Measurements from ENCODE around the gene DNAI2. TPM values are rescaled to one million over a fixed set of nuclear protein-coding genes. Genes with fewer than 3 reads are reported as not detected.

DNAI2 gene
- total RNA-seq, 1 donor from 2014 or later: 0.18 TPM

GRCh38 chr17:74237321-74237720 is 36.7 kb upstream of the DNAI2 start:
- Mint-ChIP-seq H3K36me3 (ENCODE audit: low read depth) (no peaks in the 10 kb centered on the region), H3K4me3 (no peak overlapping the region), H3K27me3 (ENCODE audit: insufficient read depth) (no peaks in the 10 kb centered on the region), H3K4me1 (ENCODE audit: low read depth) (peaks cover 6% of the 10 kb centered on the region), H3K27ac (no peak overlapping the region), H3K9me3 (no peaks in the 10 kb centered on the region)
- no peak for DNase-seq (ENCODE audit: low spot score)
- intact Hi-C loops (cut with micrococcal nuclease): no loop called here

GRCh38 chr17:74239172-74239571 is 34.9 kb upstream of the DNAI2 start:
- Mint-ChIP-seq H3K4me1 (ENCODE audit: low read depth) (peaks cover 6% of the 10 kb centered on the region), H3K4me3 (no peak overlapping the region), H3K9me3 (no peaks in the 10 kb centered on the region), H3K27me3 (ENCODE audit: insufficient read depth) (no peaks in the 10 kb centered on the region), H3K27ac (no peak overlapping the region), H3K36me3 (ENCODE audit: low read depth) (no peaks in the 10 kb centered on the region)
- no peak for DNase-seq (ENCODE audit: low spot score)
- intact Hi-C loops (cut with micrococcal nuclease): no loop called here

GRCh38 chr17:74240618-74241205 is 33.3 kb upstream of the DNAI2 start:
- Mint-ChIP-seq H3K27ac (no peak overlapping the region), H3K4me1 (ENCODE audit: low read depth) (no peaks in the 10 kb centered on the region), H3K27me3 (ENCODE audit: insufficient read depth) (no peaks in the 10 kb centered on the region), H3K4me3 (no peak overlapping the region), H3K9me3 (no peaks in the 10 kb centered on the region), H3K36me3 (ENCODE audit: low read depth) (no peaks in the 10 kb centered on the region)
- no peak for DNase-seq (ENCODE audit: low spot score)
- intact Hi-C loops (cut with micrococcal nuclease): no loop called here

DNA sequence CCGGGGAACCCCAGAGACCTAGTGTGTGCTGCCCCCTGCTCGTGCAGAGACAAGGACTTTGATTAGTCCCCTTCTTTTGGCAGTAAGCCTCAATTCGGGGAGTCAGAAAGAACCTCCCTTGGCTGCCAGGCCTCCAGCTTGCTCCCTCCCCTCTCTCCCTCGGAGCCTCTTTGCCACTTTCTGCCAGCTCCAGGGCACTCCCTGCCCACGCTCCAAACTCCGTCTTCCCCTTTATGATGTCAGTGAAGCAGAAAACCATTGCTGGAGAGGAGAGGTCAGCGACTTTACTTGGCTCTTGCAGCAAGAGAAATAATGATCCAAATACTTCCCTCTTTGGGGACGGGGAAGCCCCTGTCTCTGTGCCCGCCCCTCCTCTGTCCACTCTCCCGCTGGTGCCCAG is 32.6 kb upstream of the DNAI2 start:
- Mint-ChIP-seq H3K4me1 (ENCODE audit: low read depth) (no peaks in the 10 kb centered on the region), H3K9me3 (no peaks in the 10 kb centered on the region), H3K36me3 (ENCODE audit: low read depth) (peaks cover under 1% of the 10 kb centered on the region)

DNA sequence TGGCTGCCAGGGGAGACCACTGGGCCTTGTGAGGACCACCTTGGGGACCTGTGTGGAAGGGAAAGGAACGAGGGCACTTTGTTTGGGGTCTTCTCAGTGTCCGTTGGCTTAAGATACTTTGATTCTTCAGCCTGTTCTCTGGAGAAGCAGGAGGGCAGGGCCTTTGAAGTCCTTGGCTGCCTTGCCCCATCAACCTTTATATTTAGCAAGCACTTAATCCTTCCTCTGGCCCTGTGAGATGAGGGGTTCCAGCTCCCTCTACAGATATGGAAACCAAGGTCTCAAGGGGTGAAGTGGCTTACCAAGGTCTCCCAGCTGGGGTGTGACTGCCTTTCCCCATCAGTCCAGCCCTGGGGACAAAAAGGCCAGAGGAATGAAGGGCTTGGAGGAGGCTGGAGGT is 32.2 kb upstream of the DNAI2 start:
- H3K9me3 Mint-ChIP-seq: no peaks in the 10 kb centered on the region
- no peak overlapping the region for H3K27ac Mint-ChIP-seq
- H3K27me3 Mint-ChIP-seq (ENCODE audit: insufficient read depth): no peaks in the 10 kb centered on the region
- H3K4me3 Mint-ChIP-seq: no peak overlapping the region
- H3K36me3 Mint-ChIP-seq (ENCODE audit: low read depth): peaks cover 2% of the 10 kb centered on the region
- no peak for DNase-seq (ENCODE audit: low spot score)
- intact Hi-C loops (cut with micrococcal nuclease): no loop called here
- H3K4me1 Mint-ChIP-seq (ENCODE audit: low read depth): no peaks in the 10 kb centered on the region

More for the DNA sequence above, 32.6 kb upstream of the DNAI2 start:
- Mint-ChIP-seq H3K4me3 (no peak overlapping the region), H3K27ac (no peak overlapping the region), H3K27me3 (ENCODE audit: insufficient read depth) (no peaks in the 10 kb centered on the region)
- DNase-seq (ENCODE audit: low spot score): no peak
- intact Hi-C loops (cut with micrococcal nuclease): no loop called here

- H3K4me3 Mint-ChIP-seq: no peak overlapping the region
- no peak for DNase-seq (ENCODE audit: low spot score)
These were observed 30.9 kb upstream of the DNAI2 start for GRCh38 chr17:74243013-74243755.

GRCh38 chr17:74244128-74244527 is 29.9 kb upstream of the DNAI2 start:
- H3K27ac Mint-ChIP-seq: no peak overlapping the region
- H3K27me3 Mint-ChIP-seq (ENCODE audit: insufficient read depth): no peaks in the 10 kb centered on the region

More at GRCh38 chr17:74243013-74243755, 30.9 kb upstream of the DNAI2 start:
- Mint-ChIP-seq H3K27ac (no peak overlapping the region), H3K27me3 (ENCODE audit: insufficient read depth) (no peaks in the 10 kb centered on the region), H3K4me1 (ENCODE audit: low read depth) (no peaks in the 10 kb centered on the region), H3K36me3 (ENCODE audit: low read depth) (peaks cover 2% of the 10 kb centered on the region), H3K9me3 (no peaks in the 10 kb centered on the region)
- intact Hi-C loops (cut with micrococcal nuclease): no loop called here

GRCh38 chr17:74244548-74244947 is 29.5 kb upstream of the DNAI2 start:
- intact Hi-C loops (cut with micrococcal nuclease): no loop called here
- H3K27ac Mint-ChIP-seq: no peak overlapping the region
- no peak overlapping the region for H3K4me3 Mint-ChIP-seq
- H3K36me3 Mint-ChIP-seq (ENCODE audit: low read depth): peaks cover 2% of the 10 kb centered on the region
- H3K9me3 Mint-ChIP-seq: no peaks in the 10 kb centered on the region
- H3K4me1 Mint-ChIP-seq (ENCODE audit: low read depth): no peaks in the 10 kb centered on the region
- no peaks in the 10 kb centered on the region for H3K27me3 Mint-ChIP-seq (ENCODE audit: insufficient read depth)
- DNase-seq (ENCODE audit: low spot score): no peak

More at GRCh38 chr17:74244128-74244527, 29.9 kb upstream of the DNAI2 start:
- H3K36me3 Mint-ChIP-seq (ENCODE audit: low read depth): peaks cover 2% of the 10 kb centered on the region
- no peaks in the 10 kb centered on the region for H3K4me1 Mint-ChIP-seq (ENCODE audit: low read depth)
- no peaks in the 10 kb centered on the region for H3K9me3 Mint-ChIP-seq
- no peak overlapping the region for H3K4me3 Mint-ChIP-seq
- DNase-seq (ENCODE audit: low spot score): no peak
- intact Hi-C loops (cut with micrococcal nuclease): no loop called here

DNA sequence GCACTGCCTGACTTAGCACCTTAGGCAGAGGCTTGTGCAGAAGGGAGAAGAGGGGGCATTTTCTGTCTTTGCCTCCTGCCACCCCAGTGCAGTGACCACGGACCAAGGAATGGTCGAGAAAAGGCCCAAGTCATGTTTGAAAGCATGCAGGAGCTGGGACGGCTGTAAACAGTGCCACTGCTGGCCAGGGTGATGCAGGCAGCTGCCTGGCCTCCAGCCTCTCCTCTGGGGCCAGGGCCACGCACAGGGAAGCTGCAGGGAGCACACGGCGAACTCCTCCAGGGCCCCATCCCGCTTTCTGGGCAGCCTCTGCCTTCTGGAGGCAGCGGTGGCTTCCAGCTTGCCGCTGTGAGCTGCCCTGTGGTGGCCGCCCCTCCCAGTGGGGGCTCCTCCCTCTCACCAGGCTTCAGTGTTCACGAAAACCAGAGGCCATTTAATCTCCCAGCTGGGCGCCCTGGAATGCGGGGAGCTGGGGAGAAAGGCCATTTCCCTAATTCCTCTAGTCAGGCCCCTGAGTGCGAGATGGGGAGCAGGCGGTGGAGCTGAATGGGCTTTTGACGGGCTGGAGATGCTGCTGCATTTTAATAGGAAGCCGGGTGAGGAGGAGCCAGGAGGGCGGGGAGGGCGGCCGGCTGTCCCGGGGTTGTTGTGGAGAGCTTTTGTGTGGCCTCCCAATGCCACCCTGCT is 28.7 kb upstream of the DNAI2 start:
- Mint-ChIP-seq H3K9me3 (no peaks in the 10 kb centered on the region), H3K4me1 (ENCODE audit: low read depth) (no peaks in the 10 kb centered on the region), H3K27me3 (ENCODE audit: insufficient read depth) (no peaks in the 10 kb centered on the region), H3K27ac (no peak overlapping the region), H3K4me3 (no peak overlapping the region), H3K36me3 (ENCODE audit: low read depth) (peaks cover 2% of the 10 kb centered on the region)
- intact Hi-C loops (cut with micrococcal nuclease): no loop called here
- no peak for DNase-seq (ENCODE audit: low spot score)

DNA sequence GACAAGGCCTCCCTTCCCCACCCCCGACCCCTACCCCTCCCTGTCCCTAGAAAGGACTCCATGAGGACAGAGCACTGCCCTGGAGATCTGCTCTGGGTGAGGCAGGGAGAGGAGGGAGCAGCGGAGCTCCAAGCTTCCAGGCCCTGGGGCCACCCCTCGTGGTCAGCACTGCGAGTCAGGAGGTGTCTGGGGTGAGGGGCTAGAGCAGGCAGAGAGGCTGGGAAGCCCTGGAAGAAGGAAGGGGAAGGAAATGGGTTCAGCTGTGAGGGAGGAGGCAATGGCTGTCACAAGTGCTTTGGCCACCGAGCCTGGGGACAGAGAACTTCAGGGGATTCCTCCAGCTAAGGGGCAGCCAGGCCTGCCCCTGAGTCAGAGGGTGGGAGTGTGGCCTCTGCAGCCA is 28.2 kb upstream of the DNAI2 start:
- Mint-ChIP-seq H3K9me3 (no peaks in the 10 kb centered on the region), H3K27me3 (ENCODE audit: insufficient read depth) (no peaks in the 10 kb centered on the region), H3K4me1 (ENCODE audit: low read depth) (no peaks in the 10 kb centered on the region), H3K4me3 (no peak overlapping the region), H3K36me3 (ENCODE audit: low read depth) (peaks cover 2% of the 10 kb centered on the region), H3K27ac (peak overlapping the region; percentile 48)
- intact Hi-C loops (cut with micrococcal nuclease): no loop called here
- DNase-seq (ENCODE audit: low spot score): no peak

DNA sequence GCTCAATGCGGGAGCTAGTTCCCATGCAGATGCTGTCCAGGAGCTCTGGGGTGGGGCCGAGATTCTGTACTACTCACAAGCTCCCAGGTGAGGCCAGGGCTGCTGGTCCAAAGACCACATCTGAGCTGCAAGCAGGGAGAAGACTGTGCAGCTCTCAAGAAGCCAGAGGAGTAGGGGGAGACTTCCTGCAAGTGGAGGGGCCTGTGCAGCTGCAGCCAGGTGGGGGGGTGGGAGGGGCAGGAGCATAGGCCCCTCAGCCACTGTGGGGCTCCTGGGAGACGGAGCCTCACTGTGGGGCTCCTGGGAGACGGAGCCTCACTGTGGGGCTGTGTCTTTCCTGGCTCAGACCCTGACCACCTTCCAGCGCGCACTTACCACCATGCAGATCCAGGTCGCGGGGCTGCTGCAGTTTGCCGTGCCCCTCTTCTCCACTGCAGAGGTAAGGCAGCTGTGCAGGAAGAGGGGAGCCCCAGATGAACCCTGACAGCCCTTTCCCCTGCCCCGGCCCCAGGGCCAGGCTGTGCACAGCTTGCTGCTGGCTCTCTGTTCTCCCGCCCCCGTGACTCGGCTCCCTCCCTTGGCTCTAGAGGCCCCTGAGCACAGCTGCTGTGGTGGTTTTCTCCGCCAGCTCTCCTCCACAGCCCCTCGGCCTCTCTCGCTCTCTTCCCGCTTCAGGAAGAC is 24.3 kb upstream of the DNAI2 start:
- no peaks in the 10 kb centered on the region for H3K9me3 Mint-ChIP-seq
- H3K4me3 Mint-ChIP-seq: no peak overlapping the region
- no peak overlapping the region for H3K27ac Mint-ChIP-seq
- DNase-seq (ENCODE audit: low spot score): no peak
- H3K4me1 Mint-ChIP-seq (ENCODE audit: low read depth): no peaks in the 10 kb centered on the region
- peaks cover 2% of the 10 kb centered on the region for H3K36me3 Mint-ChIP-seq (ENCODE audit: low read depth)
- intact Hi-C loops (cut with micrococcal nuclease): no loop called here
- H3K27me3 Mint-ChIP-seq (ENCODE audit: insufficient read depth): no peaks in the 10 kb centered on the region

GRCh38 chr17:74250324-74250995 is 23.6 kb upstream of the DNAI2 start:
- H3K36me3 Mint-ChIP-seq (ENCODE audit: low read depth): peaks cover 2% of the 10 kb centered on the region
- no peaks in the 10 kb centered on the region for H3K4me1 Mint-ChIP-seq (ENCODE audit: low read depth)
- H3K9me3 Mint-ChIP-seq: no peaks in the 10 kb centered on the region
- H3K4me3 Mint-ChIP-seq: no peak overlapping the region
- no peaks in the 10 kb centered on the region for H3K27me3 Mint-ChIP-seq (ENCODE audit: insufficient read depth)
- intact Hi-C loops (cut with micrococcal nuclease): no loop called here
- H3K27ac Mint-ChIP-seq: no peak overlapping the region
- no peak for DNase-seq (ENCODE audit: low spot score)
